HG02763 (cell line): ENCODE data around the gene KHSRP.
"Not testable (repeated sequence)": the region's sequence is repeated elsewhere in the genome, so short reads cannot be mapped to it uniquely, and the experiment has no call there.

Source experiments
- ATAC-seq: cut with Tn5 transposase; IDR thresholded peaks from one replicate; pipeline ENCODE4 v1.9.1; 2021; ENCODE audit warnings: mild to moderate bottlenecking, moderate library complexity; ENCODE audit not compliant: unreplicated experiment

Gene KHSRP

GRCh38 chr19:6452223-6452614 lies 27.6 kb upstream of the KHSRP start:
- no peak for ATAC-seq

- no peak for ATAC-seq
These were observed 27.1 kb upstream of the KHSRP start for GRCh38 chr19:6451583-6452222.

GRCh38 chr19:6450166-6450565 lies 25.6 kb upstream of the KHSRP start:
- no peak for ATAC-seq

- ATAC-seq = no peak
These were observed 23.4 kb upstream of the KHSRP start for GRCh38 chr19:6448045-6448444.

- no peak for ATAC-seq
These were observed 21.8 kb upstream of the KHSRP start for GRCh38 chr19:6446452-6446851.

GRCh38 chr19:6443986-6444385 lies 19.4 kb upstream of the KHSRP start:
- ATAC-seq = no peak

- ATAC-seq = no peak
These were observed 17.6 kb upstream of the KHSRP start for GRCh38 chr19:6442087-6442688.

GRCh38 chr19:6440905-6441304 lies 16.3 kb upstream of the KHSRP start:
- ATAC-seq = no peak

- ATAC-seq = no peak
These were observed 15.1 kb upstream of the KHSRP start for GRCh38 chr19:6439743-6440142.

GRCh38 chr19:6433663-6434062 lies 9.1 kb upstream of the KHSRP start, which contains the start of gene SLC25A41:
Gene SLC25A41 (minus strand): TSS chr19:6433763. CDS start chr19:6433693, 70 bp downstream.
- no peak for ATAC-seq

GRCh38 chr19:6433165-6433564 lies 8.6 kb upstream of the KHSRP start:
- no peak for ATAC-seq

GRCh38 chr19:6431891-6432290 lies 7.3 kb upstream of the KHSRP start:
- ATAC-seq = no peak

GRCh38 chr19:6429419-6430221 lies 5.0 kb upstream of the KHSRP start:
- no peak for ATAC-seq

- ATAC-seq = not testable (repeated sequence)
These were observed 4.2 kb upstream of the KHSRP start for GRCh38 chr19:6428692-6429418.

GRCh38 chr19:6427131-6427530 lies 2.5 kb upstream of the KHSRP start:
- ATAC-seq = no peak

GRCh38 chr19:6425732-6426620 lies 1.4 kb upstream of the KHSRP start:
- no peak for ATAC-seq

- ATAC-seq = peak; percentile 86
These were observed 524 bp upstream of the KHSRP start for GRCh38 chr19:6424939-6425731.

GRCh38 chr19:6423499-6424194 lies 964 bp downstream of the KHSRP start:
- ATAC-seq = no peak
